IMR-90 (cell line): ENCODE measurements around the gene CLIC5. TPM values are rescaled to one million over a fixed set of nuclear protein-coding genes. Genes with fewer than 3 reads are reported as not detected.
A peak's percentile ranks its signal among the peaks of the same experiment; 100 is the strongest.

ENCODE experiments used
- ATAC-seq: fragments of 200-7000 bp; cut with Tn5 transposase; 2 replicates; pipeline ENCODE4 v1.9.1; 2020; ENCODE audit warnings: low read depth, mild to moderate bottlenecking, moderate library complexity
- BruUV-seq: library from RNA; stranded (reverse); fragments of 400-500 nt; replicated peaks from 2 replicates; lab custom pipeline; 2021; lab: Mats Ljungman, UMichigan
- CTCF ChIA-PET: fragments of 300-600 bp; formaldehyde crosslinking; extraction: SDS; loops from one replicate; lab custom pipeline; 2021; ENCODE audit warnings: antibody characterized with exemption; lab: Yijun Ruan, JAX
- POLR2A ChIA-PET: fragments of 300-600 bp; sonication (Branson Sonifier 250); formaldehyde crosslinking; loops from one replicate; lab custom pipeline; 2022; ENCODE audit warnings: antibody characterized with exemption; ENCODE audit not compliant: unreplicated experiment; lab: Charles Lee
- DNase-seq: peaks from one replicate; pipeline ENCODE4 v3.0.0; 2013
- H2AFZ ChIP-seq: replicated peaks from 2 replicates; pipeline ENCODE3; 2013; ENCODE audit warnings: low read length, mild to moderate bottlenecking; ENCODE audit not compliant: poor library complexity
- H2AK5ac ChIP-seq: 2 replicates; pipeline ENCODE4 v1.6.1; 2013; ENCODE audit warnings: low read depth, low read length, inconsistent platforms
- H2AK9ac ChIP-seq: replicated peaks from 2 replicates; pipeline ENCODE3; 2013; ENCODE audit warnings: mild to moderate bottlenecking, low read depth, low read length, moderate library complexity; ENCODE audit not compliant: poor library complexity
- H2BK120ac ChIP-seq: 2 replicates; pipeline ENCODE4 v1.6.1; 2013; ENCODE audit warnings: low read depth, low read length, inconsistent platforms
- H2BK15ac ChIP-seq: 3 replicates; pipeline ENCODE4 v1.6.1; 2013; ENCODE audit warnings: low read depth, low read length, inconsistent platforms
- H2BK20ac ChIP-seq: 2 replicates; pipeline ENCODE4 v1.6.1; 2013; ENCODE audit warnings: low read depth, mild to moderate bottlenecking, inconsistent platforms, low read length, moderate library complexity
- H2BK5ac ChIP-seq: 2 replicates; pipeline ENCODE4 v1.6.1; 2013; ENCODE audit warnings: mild to moderate bottlenecking, low read depth, low read length, inconsistent platforms; ENCODE audit not compliant: poor library complexity, severe bottlenecking
- H3K14ac ChIP-seq: replicated peaks from 2 replicates; pipeline ENCODE4 v1.6.1; 2013; ENCODE audit warnings: low read depth, low read length, inconsistent platforms
- H3K18ac ChIP-seq: 2 replicates; pipeline ENCODE4 v1.6.1; 2013; ENCODE audit warnings: low read depth, low read length, control low read depth
- H3K23ac ChIP-seq: 2 replicates; pipeline ENCODE4 v1.6.1; 2013; ENCODE audit warnings: low read depth, low read length, inconsistent platforms
- H3K27ac ChIP-seq: 2 replicates; pipeline ENCODE4 v1.5.1; 2013; ENCODE audit warnings: mild to moderate bottlenecking, control low read depth, low read length; ENCODE audit not compliant: insufficient read depth
- H3K27me3 ChIP-seq: 2 replicates; pipeline ENCODE4 v1.6.1; 2013; ENCODE audit warnings: low read length; ENCODE audit not compliant: control insufficient read depth, insufficient read depth
- H3K36me3 ChIP-seq: 2 replicates; pipeline ENCODE4 v1.6.1; 2013; ENCODE audit warnings: low read length, mixed read lengths; ENCODE audit not compliant: control insufficient read depth, insufficient read depth
- H3K4ac ChIP-seq: 2 replicates; pipeline ENCODE4 v1.6.1; 2013; ENCODE audit warnings: low read depth, low read length, inconsistent platforms
- H3K4me1 ChIP-seq: 2 replicates; pipeline ENCODE4 v1.6.1; 2013; ENCODE audit warnings: low read length, mixed read lengths; ENCODE audit not compliant: control insufficient read depth, insufficient read depth
- H3K4me2 ChIP-seq: 2 replicates; pipeline ENCODE4 v1.6.1; 2013; ENCODE audit warnings: low read depth, mild to moderate bottlenecking, control low read depth, low read length, moderate library complexity
- H3K4me3 ChIP-seq: 2 replicates; pipeline ENCODE4 v1.5.1; 2013; ENCODE audit warnings: low read depth, mild to moderate bottlenecking, control low read depth, low read length, moderate library complexity; ENCODE audit not compliant: insufficient read depth
- H3K56ac ChIP-seq: 2 replicates; pipeline ENCODE4 v1.6.1; 2013; ENCODE audit warnings: low read length, inconsistent platforms; ENCODE audit not compliant: insufficient read depth; ENCODE audit errors: extremely low read depth
- H3K79me1 ChIP-seq, 2 experiments: 2 replicates each; pipeline ENCODE4 v1.6.1; 2013; ENCODE audit warnings: low read length in 2 of 2, inconsistent platforms in 1 of 2, low read depth in 1 of 2
- H3K9ac ChIP-seq: 2 replicates; pipeline ENCODE4 v1.6.1; 2013; ENCODE audit warnings: low read depth, low read length, control low read depth
- H3K9me1 ChIP-seq: 2 replicates; pipeline ENCODE4 v1.6.1; 2013; ENCODE audit warnings: low read length, inconsistent platforms; ENCODE audit not compliant: insufficient read depth
- H3K9me3 ChIP-seq: 2 replicates; pipeline ENCODE4 v1.6.1; 2013; ENCODE audit warnings: low read length; ENCODE audit not compliant: control insufficient read depth, insufficient read depth
- H4K20me1 ChIP-seq: 2 replicates; pipeline ENCODE4 v1.6.1; 2013; ENCODE audit warnings: low read length, inconsistent platforms; ENCODE audit not compliant: insufficient read depth
- H4K5ac ChIP-seq: 2 replicates; pipeline ENCODE4 v1.6.1; 2013; ENCODE audit warnings: mild to moderate bottlenecking, low read depth, low read length, control low read depth
- H4K8ac ChIP-seq, 2 experiments: 2 replicates each; pipeline ENCODE4 v1.6.1; 2013; ENCODE audit warnings: low read depth in 2 of 2, low read length in 2 of 2, control low read depth in 1 of 2, inconsistent platforms in 1 of 2
- H4K91ac ChIP-seq: 2 replicates; pipeline ENCODE4 v1.6.1; 2013; ENCODE audit warnings: low read depth, low read length, inconsistent platforms; ENCODE audit not compliant: insufficient read depth
- CEBPB ChIP-seq: IDR thresholded peaks from 2 replicates; pipeline ENCODE4 v1.6.1; 2012; ENCODE audit warnings: low read depth, low read length, improper control_type of control experiment
- CHD1 ChIP-seq: IDR thresholded peaks from 2 replicates; pipeline ENCODE4 v1.6.1; 2012; ENCODE audit warnings: low read depth, low read length, improper control_type of control experiment
- ELK1 ChIP-seq: fragments of 150-350 bp; IDR thresholded peaks from 2 replicates; pipeline ENCODE4 v1.6.1; 2016; ENCODE audit warnings: low read depth, mild to moderate bottlenecking, low read length, moderate library complexity, borderline replicate concordance
- FOS ChIP-seq: fragments of 150-350 bp; IDR thresholded peaks from 2 replicates; pipeline ENCODE4 v1.6.1; 2016; ENCODE audit warnings: low read depth, low read length
- RAD21 ChIP-seq: IDR thresholded peaks from 2 replicates; pipeline ENCODE4 v1.6.1; 2012; ENCODE audit warnings: low read length, improper control_type of control experiment
- WGBS, 2 experiments: methylation state at CpG; one replicate each; pipeline versions ENCODE4 v1.1.5 to v1.1.7; 2013; ENCODE audit warnings: missing lambda C conversion rate in 2 of 2; ENCODE audit not compliant: insufficient read length in 1 of 2; ENCODE audit errors: extremely low coverage in 2 of 2; 5-methylcytosine and 5-hydroxymethylcytosine counted together
- dilution Hi-C: fragments of 300-500 bp; cut with HindIII; formaldehyde crosslinking; loops from one replicate; pipeline ENCODE4 v1.14.3; 2018; ENCODE audit warnings: low sequenced_read_pairs; ENCODE audit not compliant: unreplicated experiment
- in situ Hi-C: fragments of 300-500 bp; cut with MboI; formaldehyde crosslinking; loops from 3 replicates; pipeline ENCODE4 v1.14.3; 2019; ENCODE audit warnings: low sequenced_read_pairs, inconsistent platforms, mixed read lengths
- intact Hi-C: fragments of 100-400 bp; cut with micrococcal nuclease; formaldehyde crosslinking; loops from 2 replicates; pipeline ENCODE4 v1.10.0; 2022
- polyA plus RNA-seq, 3 experiments: library from polyadenylated mRNA; depleted of rRNA; stranded (reverse); fragments of >200 nt; gene quantifications; 2 replicates each; pipeline ENCODE4 v1.2.3, GENCODE V29; 2012; ENCODE audit warnings: low replicate concordance in 1 of 3
- total RNA-seq: library from RNA; depleted of rRNA; stranded (reverse); fragments of >200 nt; gene quantifications from 2 replicates; pipeline ENCODE4 v1.2.3, GENCODE V29; 2012

CLIC5 gene
- total and polyA plus RNA-seq, 2 of the 4 experiments (the other 2 are of a cell fraction) = not detected

GRCh38 chr6:45929421-45930361 lies 86.0 kb downstream of the CLIC5 start:
- DNase-seq (no peak), ATAC-seq (no peak)
- ChIA-PET CTCF (interaction anchor here (1.1 to 1.8 kb wide), 7 partner anchors 10 to 480 kb away, joined by 3 to 7 read pairs (median 4); no protein-coding TSS in a partner anchor), POLR2A (no interaction called here)
- H3K9ac ChIP-seq = no peak overlapping the region
- H4K8ac ChIP-seq = no peak overlapping the region
- no peak overlapping the region for H2AFZ ChIP-seq
- no peak overlapping the region for H2BK15ac ChIP-seq
- H2AK9ac ChIP-seq = peak overlapping the region; percentile 59
- TF ChIP-seq RAD21 = no peak
- TF ChIP-seq ELK1 = no peak
- TF ChIP-seq CEBPB = no peak
- TF ChIP-seq CHD1 = no peak
- no peak for TF ChIP-seq FOS
- no peak overlapping the region for H2BK120ac ChIP-seq
- no peak overlapping the region for H4K5ac ChIP-seq
- no peak overlapping the region for H2BK5ac ChIP-seq
- intact Hi-C loops = loop anchor here (1.0 kb wide), 1 partner anchor 481 kb away; no protein-coding TSS in a partner anchor
- no TSS peak for BruUV-seq
- H3K27ac ChIP-seq = no peak overlapping the region
- no peaks in the 10 kb centered on the region for H3K36me3 ChIP-seq
- H3K56ac ChIP-seq = no peak overlapping the region
- H3K14ac ChIP-seq = no peak overlapping the region
- dilution Hi-C loops = no loop called here
- H3K4me3 ChIP-seq = no peak overlapping the region
- H2BK20ac ChIP-seq = no peak overlapping the region
- in situ Hi-C loops = no loop called here
- no peaks in the 10 kb centered on the region for H4K20me1 ChIP-seq
- no peak overlapping the region for H3K18ac ChIP-seq
- WGBS, 2 experiments = no CpG with 5 or more reads among the region's 17 CpGs
- H3K23ac ChIP-seq = no peak overlapping the region
- H3K9me3 ChIP-seq = no peaks in the 10 kb centered on the region
- H3K4me1 ChIP-seq = no peaks in the 10 kb centered on the region
- H2AK5ac ChIP-seq = no peak overlapping the region
- H4K91ac ChIP-seq = no peak overlapping the region
- peaks cover 7% of the 10 kb centered on the region for H3K27me3 ChIP-seq
- no peak overlapping the region for H3K4me2 ChIP-seq
- H3K9me1 ChIP-seq = no peaks in the 10 kb centered on the region
- no peaks in the 10 kb centered on the region for H3K79me1 ChIP-seq
- H3K4ac ChIP-seq = no peak overlapping the region
